CD4-positive, alpha-beta T cell treated with Interleukin-15 for 1 hour (primary cell): ENCODE data around the gene FOXA1.
"Not testable (repeated sequence)": the region's sequence is repeated elsewhere in the genome, so short reads cannot be mapped to it uniquely, and the experiment has no call there.

Source experiments
- DNase-seq: peaks from one replicate; pipeline ENCODE4 v3.0.0-alpha.2; 2020

FOXA1 gene

GRCh38 chr14:37588956-37589714, 5.9 kb downstream of the FOXA1 start:
- no peak for DNase-seq

GRCh38 chr14:37588667-37588955, 6.4 kb downstream of the FOXA1 start:
- DNase-seq, result no peak

GRCh38 chr14:37587881-37588666, 7.0 kb downstream of the FOXA1 start:
- no peak for DNase-seq

GRCh38 chr14:37587131-37587803, 7.8 kb downstream of the FOXA1 start:
- DNase-seq, result no peak

GRCh38 chr14:37586797-37587130, 8.3 kb downstream of the FOXA1 start:
- no peak for DNase-seq

- DNase-seq, result no peak
Measured at GRCh38 chr14:37585971-37586796, 8.9 kb downstream of the FOXA1 start.

GRCh38 chr14:37585101-37585511, 9.9 kb downstream of the FOXA1 start:
- no peak for DNase-seq

GRCh38 chr14:37584211-37585100, 10.6 kb downstream of the FOXA1 start:
- DNase-seq, result no peak

GRCh38 chr14:37583358-37584210, 11.5 kb downstream of the FOXA1 start:
- no peak for DNase-seq

GRCh38 chr14:37580146-37580545, 14.9 kb downstream of the FOXA1 start:
- DNase-seq, result no peak

GRCh38 chr14:37579274-37579673, 15.8 kb downstream of the FOXA1 start:
- DNase-seq, result no peak

GRCh38 chr14:37573356-37573755, 21.7 kb downstream of the FOXA1 start:
- DNase-seq, result no peak

GRCh38 chr14:37571391-37571790, 23.7 kb downstream of the FOXA1 start:
- DNase-seq, result no peak

- DNase-seq, result no peak
Measured at GRCh38 chr14:37569729-37570128, 25.3 kb downstream of the FOXA1 start.

- no peak for DNase-seq
Measured at GRCh38 chr14:37566811-37567371, 28.2 kb downstream of the FOXA1 start.

- DNase-seq, result no peak
Measured at GRCh38 chr14:37565550-37565949, 29.5 kb downstream of the FOXA1 start.

- DNase-seq, result no peak
Measured at GRCh38 chr14:37563189-37563588, 31.9 kb downstream of the FOXA1 start.

- no peak for DNase-seq
Measured at GRCh38 chr14:37559386-37559785, 35.7 kb downstream of the FOXA1 start.

GRCh38 chr14:37558740-37559139, 36.3 kb downstream of the FOXA1 start:
- DNase-seq, result no peak

- not testable (repeated sequence) for DNase-seq
Measured at GRCh38 chr14:37555596-37555995, 39.5 kb downstream of the FOXA1 start.
